ENCODE measurements around the gene FARSB. TPM values are rescaled to one million over a fixed set of nuclear protein-coding genes. Genes with fewer than 3 reads are reported as not detected.
A peak's percentile ranks its signal among the peaks of the same experiment; 100 is the strongest.

Gene FARSB
- total and polyA plus RNA-seq, 4 donors = 9.5 to 17.0 (median 15.5) TPM

GRCh38 chr2:222652491-222653255 lies 3.2 kb downstream of the FARSB start:
- Histone ChIP-seq H3K9ac (ENCODE audit: insufficient read depth in 1 of 2, low read length in 2 of 2) (peak overlapping the region in 1 of 2 donors; percentile 40), H3K4me1 (ENCODE audit: control insufficient read depth in 5 of 5, insufficient read depth in 5 of 5, low read length in 5 of 5) (peaks cover 4 to 18% (median 6%) of the 10 kb centered on the region in 5 donors), H3K9me3 (ENCODE audit: control insufficient read depth in 4 of 4, insufficient read depth in 3 of 4, low read length in 3 of 4) (no peaks in the 10 kb centered on the region), H3K4me3 (no peak overlapping the region), H3K36me3 (ENCODE audit: control insufficient read depth in 4 of 4, insufficient read depth in 4 of 4, low read length in 4 of 4) (peaks cover 3 to 6% (median 4%) of the 10 kb centered on the region in 4 donors), H3K27me3 (ENCODE audit: control insufficient read depth in 3 of 3, insufficient read depth in 3 of 3, low read length in 2 of 3) (no peaks in the 10 kb centered on the region), H3K27ac (ENCODE audit: low read depth in 1 of 2, low read length in 1 of 2) (no peak overlapping the region)
- TF ChIP-seq CTCF (IDR thresholded peaks at IDR 0.05; ENCODE audit: control extremely low read depth, extremely low read depth) = no peak
- no peak for DNase-seq
- no peak for ATAC-seq (ENCODE audit: insufficient read depth, low FRiP score)
- WGBS, 2 donors = 65 to 68% methylated on average over 8 of the region's 8 CpGs

- peaks cover 2 to 13% (median 6%) of the 10 kb centered on the region in 5 donors for H3K4me1 ChIP-seq (ENCODE audit: control insufficient read depth in 5 of 5, insufficient read depth in 5 of 5, low read length in 5 of 5)
Measured at GRCh38 chr2:222651718-222652418, 4.0 kb downstream of the FARSB start.

GRCh38 chr2:222649801-222650200 lies 6.1 kb downstream of the FARSB start:
- WGBS, 2 donors = 94 to 95% methylated on average over 3 of the region's 3 CpGs
- H3K4me1 ChIP-seq (ENCODE audit: control insufficient read depth in 5 of 5, insufficient read depth in 5 of 5, low read length in 5 of 5) = peaks cover 0 to 8% (median 5%) of the 10 kb centered on the region in 5 donors

More at GRCh38 chr2:222651718-222652418, 4.0 kb downstream of the FARSB start:
- Histone ChIP-seq H3K9ac (ENCODE audit: insufficient read depth in 1 of 2, low read length in 2 of 2) (no peak overlapping the region), H3K36me3 (ENCODE audit: control insufficient read depth in 4 of 4, insufficient read depth in 4 of 4, low read length in 4 of 4) (peaks cover 4 to 11% (median 7%) of the 10 kb centered on the region in 4 donors), H3K27ac (ENCODE audit: low read depth in 1 of 2, low read length in 1 of 2) (no peak overlapping the region), H3K9me3 (ENCODE audit: control insufficient read depth in 4 of 4, insufficient read depth in 3 of 4, low read length in 3 of 4) (no peaks in the 10 kb centered on the region), H3K27me3 (ENCODE audit: control insufficient read depth in 3 of 3, insufficient read depth in 3 of 3, low read length in 2 of 3) (no peaks in the 10 kb centered on the region), H3K4me3 (no peak overlapping the region)
- no peak for TF ChIP-seq CTCF (IDR thresholded peaks at IDR 0.05; ENCODE audit: control extremely low read depth, extremely low read depth)
- ATAC-seq (ENCODE audit: insufficient read depth, low FRiP score) (no peak), DNase-seq (no peak)
- WGBS, 2 donors = 93 to 96% methylated on average over 4 of the region's 4 CpGs

More at GRCh38 chr2:222649801-222650200, 6.1 kb downstream of the FARSB start:
- Histone ChIP-seq H3K27ac (ENCODE audit: low read depth in 1 of 2, low read length in 1 of 2) (no peak overlapping the region), H3K9ac (ENCODE audit: insufficient read depth in 1 of 2, low read length in 2 of 2) (no peak overlapping the region), H3K27me3 (ENCODE audit: control insufficient read depth in 3 of 3, insufficient read depth in 3 of 3, low read length in 2 of 3) (no peaks in the 10 kb centered on the region), H3K4me3 (no peak overlapping the region), H3K9me3 (ENCODE audit: control insufficient read depth in 4 of 4, insufficient read depth in 3 of 4, low read length in 3 of 4) (no peaks in the 10 kb centered on the region), H3K36me3 (ENCODE audit: control insufficient read depth in 4 of 4, insufficient read depth in 4 of 4, low read length in 4 of 4) (peaks cover 4 to 14% (median 9%) of the 10 kb centered on the region in 4 donors)
- ATAC-seq (ENCODE audit: insufficient read depth, low FRiP score) (no peak), DNase-seq (no peak)
- TF ChIP-seq CTCF (IDR thresholded peaks at IDR 0.05; ENCODE audit: control extremely low read depth, extremely low read depth) = no peak
